ENCODE results near the gene SGSM2. TPM values are rescaled to one million over a fixed set of nuclear protein-coding genes. Genes with fewer than 3 reads are reported as not detected.

Gene SGSM2
- total and polyA plus RNA-seq, 12 donors = 16.3 to 393 (median 52.9) TPM

DNA sequence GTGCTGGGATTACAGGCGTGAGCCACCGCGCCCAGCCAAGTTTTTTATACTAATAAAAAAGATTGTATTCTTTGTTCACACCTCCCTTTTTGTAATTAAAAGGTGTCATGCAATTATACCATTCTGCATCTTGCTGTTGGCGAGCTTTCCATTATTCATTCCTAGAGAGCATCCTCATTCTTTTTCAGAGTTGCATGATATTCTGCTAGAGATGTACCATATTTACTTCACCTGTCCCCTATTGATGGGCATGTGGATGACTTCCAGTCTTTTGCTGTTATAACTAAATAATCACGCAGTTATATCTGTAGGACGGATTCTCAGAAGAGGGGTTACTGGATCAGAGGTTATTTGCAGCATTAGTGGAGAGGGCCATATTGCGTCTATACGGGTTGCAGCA lies 17.0 kb downstream of the SGSM2 start:
- H3K9me3 ChIP-seq (replicated peaks in 1 of 3) = no peaks in the 10 kb centered on the region
- peaks cover 0 to 2% of the 10 kb centered on the region in 2 donors for H3K4me1 ChIP-seq (replicated peaks in 1 of 2)
- intact Hi-C loops (cut with DNase I) = no loop called here
- TF ChIP-seq, protein P1, sequence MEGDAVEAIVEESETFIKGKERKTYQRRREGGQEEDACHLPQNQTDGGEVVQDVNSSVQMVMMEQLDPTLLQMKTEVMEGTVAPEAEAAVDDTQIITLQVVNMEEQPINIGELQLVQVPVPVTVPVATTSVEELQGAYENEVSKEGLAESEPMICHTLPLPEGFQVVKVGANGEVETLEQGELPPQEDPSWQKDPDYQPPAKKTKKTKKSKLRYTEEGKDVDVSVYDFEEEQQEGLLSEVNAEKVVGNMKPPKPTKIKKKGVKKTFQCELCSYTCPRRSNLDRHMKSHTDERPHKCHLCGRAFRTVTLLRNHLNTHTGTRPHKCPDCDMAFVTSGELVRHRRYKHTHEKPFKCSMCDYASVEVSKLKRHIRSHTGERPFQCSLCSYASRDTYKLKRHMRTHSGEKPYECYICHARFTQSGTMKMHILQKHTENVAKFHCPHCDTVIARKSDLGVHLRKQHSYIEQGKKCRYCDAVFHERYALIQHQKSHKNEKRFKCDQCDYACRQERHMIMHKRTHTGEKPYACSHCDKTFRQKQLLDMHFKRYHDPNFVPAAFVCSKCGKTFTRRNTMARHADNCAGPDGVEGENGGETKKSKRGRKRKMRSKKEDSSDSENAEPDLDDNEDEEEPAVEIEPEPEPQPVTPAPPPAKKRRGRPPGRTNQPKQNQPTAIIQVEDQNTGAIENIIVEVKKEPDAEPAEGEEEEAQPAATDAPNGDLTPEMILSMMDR (IDR thresholded peaks at IDR 0.05) = no peak
- TF ChIP-seq POLR2A (IDR thresholded peaks at IDR 0.05) = no peak
- H3K27ac ChIP-seq = no peak overlapping the region
- H3K4me3 ChIP-seq = no peak overlapping the region
- DNase-seq = no peak
- 85 to 94% (median 88%) methylated on average over 8 of the region's 8 CpGs for whole genome bisulfite sequencing, 4 donors
- H3K36me3 ChIP-seq (replicated peaks in 1 of 2) = peaks cover 0 to 5% of the 10 kb centered on the region in 2 donors
- no peaks in the 10 kb centered on the region for H3K27me3 ChIP-seq

DNA sequence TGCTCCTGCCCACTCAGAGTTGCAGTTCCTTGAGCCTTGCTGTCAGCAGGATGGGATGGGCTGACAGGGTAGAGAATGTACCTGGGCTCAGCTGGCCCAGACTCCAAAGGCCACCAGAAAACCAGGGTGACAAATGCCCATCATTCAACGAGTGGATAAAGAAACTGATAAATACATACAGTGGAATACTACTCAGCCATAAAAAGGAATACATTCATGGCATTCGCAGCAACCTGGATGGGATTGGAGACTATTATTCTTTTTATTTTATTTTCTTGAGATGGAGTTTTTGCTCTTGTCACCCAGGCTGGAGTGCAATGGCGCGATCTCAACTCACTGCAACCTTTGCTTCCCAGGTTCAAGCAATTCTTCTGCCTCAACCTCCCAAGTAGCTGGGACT lies 19.9 kb downstream of the SGSM2 start:
- TF ChIP-seq, protein P1 (IDR thresholded peaks at IDR 0.05) = no peak
- TF ChIP-seq POLR2A (IDR thresholded peaks at IDR 0.05) = no peak
- Histone ChIP-seq H3K36me3 (replicated peaks in 1 of 2) (peaks cover 0 to 8% of the 10 kb centered on the region in 2 donors), H3K27ac (no peak overlapping the region), H3K9me3 (replicated peaks in 1 of 3) (no peaks in the 10 kb centered on the region), H3K4me1 (replicated peaks in 1 of 2) (peaks cover 0 to 6% of the 10 kb centered on the region in 2 donors), H3K4me3 (no peak overlapping the region), H3K27me3 (no peaks in the 10 kb centered on the region)
- intact Hi-C loops (cut with DNase I) = no loop called here
- DNase-seq = no peak
- WGBS, 4 donors = 94 to 98% (median 96%) methylated on average over 4 of the region's 4 CpGs

DNA sequence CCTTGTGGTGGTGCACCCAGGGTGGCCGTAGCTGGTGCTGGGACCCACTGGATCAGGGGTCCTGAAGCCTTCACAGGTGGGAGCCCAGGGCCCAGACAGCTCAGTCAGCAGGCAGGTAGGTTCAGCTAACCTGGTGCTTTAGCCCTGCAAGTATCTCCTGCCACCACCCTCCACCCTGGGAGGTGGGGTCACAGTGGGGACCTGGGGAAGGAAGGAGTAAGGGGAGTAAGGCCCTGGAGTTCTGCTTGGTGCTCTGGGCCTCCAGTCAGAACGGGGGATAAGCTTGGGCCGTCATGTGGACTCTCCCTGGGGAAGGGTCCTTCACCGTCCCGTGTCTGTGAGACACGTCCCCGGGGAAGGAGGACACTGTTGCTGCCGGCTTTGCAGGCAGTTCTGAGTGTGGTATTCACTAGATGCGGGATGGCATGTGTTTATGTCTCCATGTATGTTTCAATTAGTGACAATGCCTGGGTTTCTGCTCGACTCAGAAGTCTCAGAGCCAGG lies 20.7 kb downstream of the SGSM2 start:
- TF ChIP-seq POLR2A (IDR thresholded peaks at IDR 0.05) = no peak
- TF ChIP-seq, protein P1 (IDR thresholded peaks at IDR 0.05) = no peak
- H3K36me3 ChIP-seq (replicated peaks in 1 of 2) = peaks cover 0 to 13% of the 10 kb centered on the region in 2 donors
- no peak overlapping the region for H3K27ac ChIP-seq
- intact Hi-C loops (cut with DNase I) = no loop called here
- 88 to 95% (median 90%) methylated on average over 7 to 10 of the region's 10 CpGs for WGBS, 4 donors
- DNase-seq = no peak
- peaks cover 0 to 6% of the 10 kb centered on the region in 2 donors for H3K4me1 ChIP-seq (replicated peaks in 1 of 2)
- H3K4me3 ChIP-seq = no peak overlapping the region
- H3K27me3 ChIP-seq = no peaks in the 10 kb centered on the region
- no peaks in the 10 kb centered on the region for H3K9me3 ChIP-seq (replicated peaks in 1 of 3)

DNA sequence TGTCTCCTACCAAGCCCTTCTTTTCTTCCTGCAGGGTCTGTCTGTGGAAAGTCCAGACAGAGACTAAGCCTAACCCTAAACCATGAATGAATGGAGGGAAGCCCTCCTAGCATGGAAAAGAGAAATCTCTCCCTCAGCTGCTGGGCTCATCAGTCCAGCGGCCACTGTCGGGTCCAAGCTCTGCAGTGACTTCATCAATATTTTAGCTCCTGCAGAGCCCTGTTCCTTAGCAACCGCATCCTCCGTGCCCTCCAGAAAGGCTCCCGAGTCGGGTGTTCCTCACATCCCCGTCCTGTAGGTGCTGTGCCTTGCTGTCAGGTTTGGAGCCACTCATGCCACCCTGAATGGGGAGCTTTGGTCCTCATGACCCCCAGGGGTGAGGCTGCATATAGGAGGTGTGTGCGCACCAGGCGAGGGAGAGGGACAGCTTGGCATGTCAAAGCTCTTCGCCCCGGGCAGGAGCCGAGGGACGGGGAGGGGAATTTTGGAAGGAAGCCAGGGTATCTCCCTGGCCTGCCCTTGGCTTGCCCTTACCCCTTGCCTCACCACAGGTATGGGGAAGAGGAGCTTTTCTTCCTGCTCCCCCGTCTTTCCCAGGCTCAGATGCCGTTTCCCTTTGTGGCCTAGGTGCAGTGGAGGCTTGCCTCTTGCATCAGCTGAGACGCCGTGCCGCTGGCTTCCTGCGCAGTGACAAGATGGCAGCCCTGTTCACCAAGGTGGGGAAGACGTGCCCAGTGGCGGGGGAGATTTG lies 23.9 kb downstream of the SGSM2 start:
- no peaks in the 10 kb centered on the region for H3K27me3 ChIP-seq
- 80 to 97% (median 84%) methylated on average over 13 to 21 of the region's 21 CpGs for WGBS, 4 donors
- TF ChIP-seq POLR2A (IDR thresholded peaks at IDR 0.05) = no peak
- TF ChIP-seq, protein P1 (IDR thresholded peaks at IDR 0.05) = no peak
- H3K27ac ChIP-seq = no peak overlapping the region
- H3K36me3 ChIP-seq (replicated peaks in 1 of 2) = peaks cover 0 to 36% of the 10 kb centered on the region in 2 donors
- no peak overlapping the region for H3K4me3 ChIP-seq
- no peaks in the 10 kb centered on the region for H3K9me3 ChIP-seq (replicated peaks in 1 of 3)
- intact Hi-C loops (cut with DNase I) = no loop called here
- H3K4me1 ChIP-seq (replicated peaks in 1 of 2) = peaks cover 0 to 6% of the 10 kb centered on the region in 2 donors
- no peak for DNase-seq

Measured in adrenal gland (tissue), 12 donors.